Esophagus (tissue), 2 donors: ENCODE data around the gene ZNF32. TPM values are rescaled to one million over a fixed set of nuclear protein-coding genes. Genes with fewer than 3 reads are reported as not detected.

Experiments used
- H3K27ac ChIP-seq, 2 donors: one replicate each; pipeline ENCODE4 v1.5.1; 2013; ENCODE audit warnings: low read depth in 2 of 2, mild to moderate bottlenecking in 2 of 2, inconsistent platforms in 1 of 2, low read length in 1 of 2, moderate library complexity in 1 of 2
- H3K27me3 ChIP-seq, 2 donors: one replicate each; pipeline ENCODE4 v1.6.1; 2013; ENCODE audit warnings: low read length in 2 of 2, control low read depth in 1 of 2, mild to moderate bottlenecking in 1 of 2; ENCODE audit not compliant: insufficient read depth in 2 of 2, control insufficient read depth in 1 of 2
- H3K36me3 ChIP-seq, 2 donors: one replicate each; pipeline ENCODE4 v1.6.1; 2013; ENCODE audit warnings: low read length in 1 of 2; ENCODE audit not compliant: control insufficient read depth in 2 of 2, insufficient read depth in 2 of 2
- H3K4me1 ChIP-seq, 2 donors: one replicate each; pipeline ENCODE4 v1.6.1; 2013; ENCODE audit warnings: low read length in 1 of 2; ENCODE audit not compliant: control insufficient read depth in 2 of 2, insufficient read depth in 2 of 2
- H3K4me3 ChIP-seq, 2 donors: one replicate each; pipeline ENCODE4 v1.5.1; 2013; ENCODE audit warnings: low read length in 2 of 2, mild to moderate bottlenecking in 2 of 2, low read depth in 1 of 2, moderate library complexity in 1 of 2
- H3K9me3 ChIP-seq, 2 donors: one replicate each; pipeline ENCODE4 v1.6.1; 2013; ENCODE audit warnings: mild to moderate bottlenecking in 2 of 2, low read depth in 1 of 2, low read length in 1 of 2, moderate library complexity in 1 of 2; ENCODE audit not compliant: control insufficient read depth in 2 of 2, insufficient read depth in 1 of 2
- WGBS, 2 donors: extraction: QIAGEN DNeasy Blood & Tissue Kit; methylation state at CpG; one replicate each; pipeline ENCODE4 v1.1.7; 2013; 5-methylcytosine and 5-hydroxymethylcytosine counted together
- polyA plus RNA-seq, 2 donors: library from polyadenylated mRNA; stranded (reverse); fragments of 200-250 nt; gene quantifications; one replicate each; pipeline ENCODE4 v1.2.3, GENCODE V29; 2013
- donor health status: healthy with polysubstance abuse.
- donor health status: Bipolar disorder and iron deficiency.

The ZNF32 gene
- polyA plus RNA-seq, 2 donors, result 19.9 to 23.0 TPM

GRCh38 chr10:43598446-43598845, 50.2 kb downstream of the ZNF32 start:
- WGBS, 2 donors, result 51 to 69% methylated on average over 2 of the region's 2 CpGs
- peaks cover 2 to 6% of the 10 kb centered on the region in 2 donors for H3K4me1 ChIP-seq
- no peaks in the 10 kb centered on the region for H3K9me3 ChIP-seq
- no peak overlapping the region for H3K27ac ChIP-seq
- no peaks in the 10 kb centered on the region for H3K36me3 ChIP-seq
- no peaks in the 10 kb centered on the region for H3K27me3 ChIP-seq
- no peak overlapping the region for H3K4me3 ChIP-seq

GRCh38 chr10:43596546-43596945, 52.1 kb downstream of the ZNF32 start:
- Histone ChIP-seq H3K27ac (no peak overlapping the region), H3K9me3 (peaks cover 0 to 3% of the 10 kb centered on the region in 2 donors), H3K4me3 (no peak overlapping the region), H3K36me3 (no peaks in the 10 kb centered on the region), H3K27me3 (no peaks in the 10 kb centered on the region), H3K4me1 (peaks cover 2 to 6% of the 10 kb centered on the region in 2 donors)
- 58 to 70% methylated on average over 4 of the region's 4 CpGs for WGBS, 2 donors

GRCh38 chr10:43595739-43596298, 52.9 kb downstream of the ZNF32 start:
- Histone ChIP-seq H3K36me3 (no peaks in the 10 kb centered on the region), H3K27me3 (no peaks in the 10 kb centered on the region), H3K9me3 (peaks cover 0 to 5% of the 10 kb centered on the region in 2 donors), H3K4me3 (no peak overlapping the region), H3K27ac (no peak overlapping the region), H3K4me1 (peaks cover 2 to 6% of the 10 kb centered on the region in 2 donors)
- 58 to 73% methylated on average over 7 of the region's 7 CpGs for WGBS, 2 donors

- no peak overlapping the region for H3K27ac ChIP-seq
- 19 to 32% methylated on average over 8 of the region's 8 CpGs for WGBS, 2 donors
- no peaks in the 10 kb centered on the region for H3K27me3 ChIP-seq
- H3K9me3 ChIP-seq, result peaks cover 0 to 5% of the 10 kb centered on the region in 2 donors
- H3K4me1 ChIP-seq, result peaks cover 2 to 6% of the 10 kb centered on the region in 2 donors
- peak overlapping the region in 1 of 2 donors; percentile 13 for H3K4me3 ChIP-seq
- H3K36me3 ChIP-seq, result no peaks in the 10 kb centered on the region
Observed at GRCh38 chr10:43594944-43595589, 53.6 kb downstream of the ZNF32 start.

Other genes starting within 250 kb of the ZNF32 start
- 100 to 1,000 TPM in 1 of 2 donors, 10 to 100 TPM in 1; 59.1 to 128 TPM for gene HNRNPF, start 239.7 kb downstream of the ZNF32 start, polyA plus RNA-seq
- 1 to 10 TPM; 2.7 to 3.7 TPM for gene ZNF487, start 211.8 kb downstream of the ZNF32 start, polyA plus RNA-seq
- gene ZNF239, start 74.3 kb downstream of the ZNF32 start, polyA plus RNA-seq, result under 1 TPM; 0.61 to 0.72 TPM
- 1 to 10 TPM; 1.8 to 2.8 TPM for gene ZNF485, start 42.4 kb downstream of the ZNF32 start, polyA plus RNA-seq